HepG2 (cell line): ENCODE data around the gene TMEM143. TPM values are rescaled to one million over a fixed set of nuclear protein-coding genes. Genes with fewer than 3 reads are reported as not detected.

Experiments used
- ATAC-seq: fragments of 200-7000 bp; cut with Tn5 transposase; 3 replicates; pipeline ENCODE4 v1.9.1; 2020; ENCODE audit warnings: mild to moderate bottlenecking, moderate library complexity
- BruUV-seq: library from RNA; stranded (reverse); fragments of 400-500 nt; replicated peaks from 2 replicates; lab custom pipeline; 2021; lab: Mats Ljungman, UMichigan
- CTCF ChIA-PET: fragments of 300-600 bp; formaldehyde crosslinking; extraction: SDS; loops from one replicate; lab custom pipeline; 2021; ENCODE audit warnings: low total read pairs, inconsistent platforms, low intra/inter-chr PET ratio; lab: Yijun Ruan, JAX
- POLR2A ChIA-PET: fragments of 350-600 bp; sonication (Branson Sonifier 250); formaldehyde crosslinking; loops from one replicate; lab custom pipeline; 2020; ENCODE audit warnings: antibody characterized with exemption, inconsistent platforms; lab: Yijun Ruan, JAX
- DNase-seq: peaks from one replicate; pipeline ENCODE4 v3.0.0-alpha.2; 2015; ENCODE audit warnings: low spot score
- FAIRE-seq: peaks from 3 replicates; lab custom pipeline; 2011; peaks lifted over from hg19 to GRCh38; lab: Jason Lieb, UNC
- H2AFZ ChIP-seq: one replicate; pipeline ENCODE4 v1.6.1; 2011; ENCODE audit warnings: low read length, inconsistent platforms
- H3K27ac ChIP-seq: fragments of 300-600 bp; 3 replicates; pipeline ENCODE4 v1.8.0; 2011; ENCODE audit warnings: mixed run types, mild to moderate bottlenecking, mixed read lengths, low read length, inconsistent platforms; ENCODE audit not compliant: insufficient read depth; ENCODE audit errors: extremely low read length
- H3K27me3 ChIP-seq, 2 experiments: fragments of 200-600 bp in 1 of 2; 2 replicates in 1 of 2; 3 replicates in 1 of 2; pipeline versions ENCODE4 v1.6.0 to v1.8.0; 2011; ENCODE audit warnings: low read length in 2 of 2, mild to moderate bottlenecking in 2 of 2, moderate library complexity in 2 of 2, inconsistent platforms in 1 of 2; ENCODE audit not compliant: insufficient read depth in 2 of 2, control insufficient read depth in 1 of 2
- H3K36me3 ChIP-seq, 2 experiments: fragments of 200-600 bp in 1 of 2; replicated peaks in 1 of 2; 2 replicates in 1 of 2; 3 replicates in 1 of 2; pipeline versions ENCODE4 v1.5.1 to v1.8.0; 2011; ENCODE audit warnings: low read length in 2 of 2, inconsistent platforms in 1 of 2; ENCODE audit not compliant: insufficient read depth in 2 of 2, control insufficient read depth in 1 of 2
- H3K4me1 ChIP-seq: 2 replicates; pipeline ENCODE4 v1.5.1; 2012; ENCODE audit warnings: low read length, inconsistent platforms; ENCODE audit not compliant: insufficient read depth
- H3K4me2 ChIP-seq: 2 replicates; pipeline ENCODE4 v1.6.0; 2011; ENCODE audit warnings: low read depth, low read length, inconsistent platforms
- H3K4me3 ChIP-seq, 3 experiments: fragments of 200-600 bp in 1 of 3; sonication (generic), shearing (Covaris generic) in 1 of 3; replicated peaks in 1 of 3; 2 replicates each; pipeline ENCODE4 v1.5.1; 2011 to 2016; ENCODE audit warnings: low read length in 3 of 3, inconsistent platforms in 2 of 3, low read depth in 2 of 3, mild to moderate bottlenecking in 2 of 3, control low read depth in 1 of 3, mixed read lengths in 1 of 3; ENCODE audit not compliant: insufficient read depth in 1 of 3
- H3K79me2 ChIP-seq: one replicate; pipeline ENCODE4 v1.6.1; 2011; ENCODE audit warnings: low read length, inconsistent platforms; ENCODE audit not compliant: insufficient read depth
- H3K9ac ChIP-seq: 2 replicates; pipeline ENCODE4 v1.6.0; 2011; ENCODE audit warnings: mild to moderate bottlenecking, low read depth, low read length, inconsistent platforms; ENCODE audit not compliant: insufficient read depth
- H3K9me3 ChIP-seq: 2 replicates; pipeline ENCODE4 v1.5.1; 2012; ENCODE audit warnings: mild to moderate bottlenecking, low read length
- H4K20me1 ChIP-seq: 2 replicates; pipeline ENCODE4 v1.6.0; 2011; ENCODE audit warnings: inconsistent platforms, mild to moderate bottlenecking, low read length, moderate library complexity; ENCODE audit not compliant: insufficient read depth
- AGO1 ChIP-seq: fragments of 200-400 bp; formaldehyde crosslinking; IDR thresholded peaks from 2 replicates; pipeline ENCODE4 v1.6.1; 2017; ENCODE audit warnings: mild to moderate bottlenecking, low read depth, low read length, moderate library complexity; ENCODE audit not compliant: poor library complexity, severe bottlenecking
- AKAP8 ChIP-seq: sonication (generic); formaldehyde crosslinking; IDR thresholded peaks from 2 replicates; pipeline ENCODE4 v1.5.1; 2020; ENCODE audit warnings: mild to moderate bottlenecking, missing genetic modification reagents
- BHLHE40 ChIP-seq: IDR thresholded peaks from 2 replicates; pipeline ENCODE4 v1.6.1; 2011; ENCODE audit warnings: low read length, improper control_type of control experiment
- CBX5 ChIP-seq: sonication (generic); formaldehyde crosslinking; IDR thresholded peaks from 2 replicates; pipeline ENCODE4 v1.4.0; 2020; ENCODE audit warnings: missing genetic modification reagents, borderline replicate concordance
- CHD2 ChIP-seq: IDR thresholded peaks from 2 replicates; pipeline ENCODE4 v1.6.1; 2011; ENCODE audit warnings: low read depth, low read length, improper control_type of control experiment
- EED ChIP-seq: sonication (generic); formaldehyde crosslinking; IDR thresholded peaks from 2 replicates; pipeline ENCODE4 v1.5.0; 2020; ENCODE audit warnings: mild to moderate bottlenecking, missing genetic modification reagents
- FOXA1 ChIP-seq, 2 experiments: fragments of 450-650 bp in 1 of 2; sonication (generic) in 1 of 2; formaldehyde crosslinking in 1 of 2; IDR thresholded peaks; 2 replicates each; pipeline versions ENCODE4 v1.4.0 to v1.6.1; 2016 to 2020; ENCODE audit warnings: missing genetic modification reagents in 1 of 2
- GABPA ChIP-seq, 2 experiments: IDR thresholded peaks; 2 replicates each; pipeline ENCODE4 v1.6.1; 2011 to 2016; ENCODE audit warnings: low read depth in 2 of 2, low read length in 1 of 2, missing biosample characterization in 1 of 2, missing genetic modification characterization in 1 of 2
- ISX ChIP-seq: sonication (generic); formaldehyde crosslinking; conservative IDR thresholded peaks from 2 replicates; pipeline ENCODE4 v1.5.0; 2020; ENCODE audit warnings: missing genetic modification reagents
- PHF5A ChIP-seq: IDR thresholded peaks from one replicate; pipeline ENCODE4 v1.6.1; 2018; ENCODE audit warnings: low read depth, missing genetic modification reagents; ENCODE audit not compliant: unreplicated experiment
- TBX2 ChIP-seq: sonication (generic); formaldehyde crosslinking; IDR thresholded peaks from 2 replicates; pipeline ENCODE4 v1.5.0; 2020; ENCODE audit warnings: missing genetic modification reagents, mild to moderate bottlenecking, borderline replicate concordance
- ZNF563 ChIP-seq: sonication (generic); formaldehyde crosslinking; IDR thresholded peaks from 2 replicates; pipeline ENCODE4 v1.8.0; 2022; ENCODE audit warnings: mild to moderate bottlenecking, moderate library complexity, missing genetic modification reagents
- ZNF615 ChIP-seq: sonication (generic); formaldehyde crosslinking; IDR thresholded peaks from 2 replicates; pipeline ENCODE4 v1.5.0; 2020; ENCODE audit warnings: mild to moderate bottlenecking, missing genetic modification reagents, borderline replicate concordance
- ZNF775 ChIP-seq: sonication (generic); formaldehyde crosslinking; IDR thresholded peaks from 2 replicates; pipeline ENCODE4 v1.4.0; 2020; ENCODE audit warnings: missing genetic modification reagents, mild to moderate bottlenecking, moderate library complexity, borderline replicate concordance
- ZSCAN22 ChIP-seq: sonication (generic); formaldehyde crosslinking; IDR thresholded peaks from 2 replicates; pipeline ENCODE4 v1.4.0; 2020; ENCODE audit warnings: mild to moderate bottlenecking, missing genetic modification reagents
- WGBS: methylation state at CpG from one replicate; pipeline ENCODE4 v1.1.6; 2017; ENCODE audit warnings: low lambda C conversion rate; 5-methylcytosine and 5-hydroxymethylcytosine counted together
- in situ Hi-C: cut with HindIII; loops from 2 replicates; pipeline ENCODE4 v1.10.0; 2017; ENCODE audit warnings: low pct_unique_long_range_greater_than_20kb; ENCODE audit not compliant: extremely low pct_ligation_motif_present
- intact Hi-C: fragments of 100-400 bp; cut with micrococcal nuclease; formaldehyde crosslinking; loops from one replicate; pipeline ENCODE4 v1.10.0; 2022; ENCODE audit not compliant: unreplicated experiment
- polyA plus RNA-seq, 8 experiments: library from polyadenylated mRNA; depleted of rRNA in 3 of 8; stranded (reverse) in 7 of 8; unstranded in 1 of 8; fragments of >200 nt; fragmentation: Illumina TruSeq in 4 of 8; extraction: Trizol in 4 of 8; gene quantifications; 2 replicates each; pipeline versions ENCODE4 v1.2.1 to v1.2.3, GENCODE V29; 2011 to 2016; ENCODE audit warnings: low read depth in 4 of 8, missing spikeins in 1 of 8, mixed read lengths in 1 of 8; ENCODE audit not compliant: insufficient read depth in 1 of 8
- total RNA-seq, 5 experiments: library from RNA; depleted of rRNA; stranded (reverse); fragments of >200 nt; fragmentation: Illumina TruSeq; extraction: Trizol; gene quantifications; 2 replicates each; pipeline ENCODE4 v1.2.3, GENCODE V29; 2016; ENCODE audit warnings: low read depth in 1 of 5
- TF ChIP-seq, protein P1 (sequence below): sonication (generic); formaldehyde crosslinking; IDR thresholded peaks from 2 replicates; pipeline ENCODE4 v1.5.0; 2020; ENCODE audit warnings: missing genetic modification reagents, mild to moderate bottlenecking, borderline replicate concordance

TMEM143 gene
- total and polyA plus RNA-seq, 2 of the 13 experiments (the other 11 are each of a cell fraction or from before 2014, with no cell fraction given), result 7.7 to 11.3 TPM

DNA sequence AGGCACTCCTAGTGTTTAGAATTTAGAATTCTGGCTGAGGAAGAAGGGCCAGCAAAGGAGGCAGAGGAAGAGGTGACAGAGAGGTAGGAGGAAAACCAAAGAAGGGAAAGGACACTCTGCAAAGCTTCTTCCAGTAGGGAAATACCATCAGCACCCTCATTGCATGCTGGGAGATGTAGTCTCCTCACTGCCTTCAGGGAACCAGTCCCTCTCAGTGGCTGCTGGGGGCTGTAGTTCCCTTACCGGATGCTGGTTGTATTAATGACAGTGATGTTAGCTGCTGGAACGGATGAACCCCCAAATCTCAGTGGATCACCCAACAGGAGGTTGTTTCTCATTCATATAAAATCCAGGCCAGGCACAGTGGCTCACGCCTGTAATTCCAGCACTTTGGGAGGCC, 39.9 kb upstream of the TMEM143 start (continued):
- TF ChIP-seq BHLHE40 (no peak), CBX5 (CRISPR knock-in tag) (no peak), ISX (CRISPR knock-in tag) (no peak), ZNF563 (CRISPR knock-in tag) (no peak), EED (CRISPR knock-in tag) (no peak), CHD2 (no peak), AKAP8 (CRISPR knock-in tag) (no peak), GABPA (IDR thresholded peaks at IDR 0.05; ENCODE audit: low read depth, low read length) (peak; percentile 31; the same call in 1 of the 2 replicates), GABPA (CRISPR knock-in tag; IDR thresholded peaks at IDR 0.05; ENCODE audit: low read depth) (peak; percentile 85), TBX2 (no peak)
- TF ChIP-seq, protein P1, sequence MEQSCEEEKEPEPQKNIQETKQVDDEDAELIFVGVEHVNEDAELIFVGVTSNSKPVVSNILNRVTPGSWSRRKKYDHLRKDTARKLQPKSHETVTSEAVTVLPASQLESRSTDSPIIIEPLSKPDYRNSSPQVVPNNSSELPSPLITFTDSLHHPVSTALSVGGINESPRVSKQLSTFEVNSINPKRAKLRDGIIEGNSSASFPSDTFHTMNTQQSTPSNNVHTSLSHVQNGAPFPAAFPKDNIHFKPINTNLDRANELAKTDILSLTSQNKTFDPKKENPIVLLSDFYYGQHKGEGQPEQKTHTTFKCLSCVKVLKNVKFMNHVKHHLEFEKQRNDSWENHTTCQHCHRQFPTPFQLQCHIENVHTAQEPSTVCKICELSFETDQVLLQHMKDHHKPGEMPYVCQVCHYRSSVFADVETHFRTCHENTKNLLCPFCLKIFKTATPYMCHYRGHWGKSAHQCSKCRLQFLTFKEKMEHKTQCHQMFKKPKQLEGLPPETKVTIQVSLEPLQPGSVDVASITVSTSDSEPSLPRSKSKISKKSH (CRISPR knock-in tag), result no peak

DNA sequence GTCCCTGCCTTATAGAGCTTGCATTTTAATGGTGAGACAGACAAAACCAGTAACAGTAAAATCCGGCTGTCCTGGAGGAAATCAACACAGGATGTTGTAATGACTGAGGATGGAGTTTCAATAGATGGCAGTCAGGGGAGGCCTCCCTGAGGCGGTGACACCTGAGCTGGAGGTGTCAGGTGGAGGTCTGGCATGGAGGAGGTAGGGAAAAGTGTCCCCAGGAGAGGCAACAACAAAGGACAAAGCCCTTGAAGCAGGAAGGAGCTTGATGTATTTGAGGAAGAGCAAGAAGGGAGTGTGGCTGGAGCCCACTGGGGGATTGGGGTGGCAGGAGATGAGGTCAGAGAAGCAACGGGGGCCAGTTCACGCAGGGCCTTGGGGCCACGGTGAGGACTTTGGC, 37.5 kb upstream of the TMEM143 start:
- no peak for FAIRE-seq
- H3K27me3 ChIP-seq, result peaks cover 1 to 18% of the 10 kb centered on the region in 2 experiments; a peak in 3 of 5 replicates
- H3K4me2 ChIP-seq, result no peak overlapping the region
- H2AFZ ChIP-seq, result no peak overlapping the region
- TF ChIP-seq PHF5A (CRISPR knock-in tag) (no peak), FOXA1 (IDR thresholded peaks at IDR 0.05) (no peak), FOXA1 (CRISPR knock-in tag; IDR thresholded peaks at IDR 0.05) (no peak), ZSCAN22 (CRISPR knock-in tag) (no peak), ZNF615 (no peak), ZNF775 (CRISPR knock-in tag) (no peak), AGO1 (no peak)
- intact Hi-C loops (no loop called here), in situ Hi-C loops (no loop called here)
- no peaks in the 10 kb centered on the region for H3K9me3 ChIP-seq
- no peak for DNase-seq
- ATAC-seq, result no peak
- no TSS peak for BruUV-seq
- ChIA-PET POLR2A (no interaction called here), CTCF (no interaction called here)
- peaks cover 36% of the 10 kb centered on the region for H3K4me1 ChIP-seq
- WGBS, result 41% methylated on average over 5 of the region's 5 CpGs
- H3K27ac ChIP-seq, result no peak overlapping the region
- no peaks in the 10 kb centered on the region for H3K79me2 ChIP-seq
- no peak overlapping the region for H3K9ac ChIP-seq
- no peaks in the 10 kb centered on the region for H4K20me1 ChIP-seq
- H3K36me3 ChIP-seq, result no peaks in the 10 kb centered on the region
- H3K4me3 ChIP-seq, result no peak overlapping the region
